Left lung (tissue), 10 donors: ENCODE results near the gene HEXIM2. TPM values are rescaled to one million over a fixed set of nuclear protein-coding genes. Genes with fewer than 3 reads are reported as not detected.

Source experiments
- ATAC-seq: fragments of 200-7000 bp; cut with Tn5 transposase; one replicate; pipeline ENCODE4 v1.9.1; 2020; ENCODE audit warnings: moderate library complexity
- DNase-seq, 4 donors: peaks; one replicate each; pipeline ENCODE4 v3.0.0-alpha.2; 2013 to 2020
- H3K27ac ChIP-seq, 2 donors: fragments of 200-600 bp; sonication (generic) in 1 of 2; one replicate each; pipeline versions ENCODE4 v1.5.0 to v1.8.0; 2020 to 2021
- H3K27me3 ChIP-seq, 2 donors: fragments of 200-600 bp; sonication (generic) in 1 of 2; one replicate each; pipeline versions ENCODE4 v1.5.0 to v1.8.0; 2020 to 2021
- H3K36me3 ChIP-seq, 2 donors: fragments of 200-600 bp; sonication (generic) in 1 of 2; one replicate each; pipeline versions ENCODE4 v1.5.0 to v1.8.0; 2020 to 2021
- H3K4me1 ChIP-seq, 2 donors: fragments of 200-600 bp; one replicate each; pipeline ENCODE4 v1.8.0; 2021
- H3K4me3 ChIP-seq, 2 donors: fragments of 200-600 bp; sonication (generic) in 1 of 2; one replicate each; pipeline versions ENCODE4 v1.5.0 to v1.8.0; 2020 to 2021; ENCODE audit warnings: mild to moderate bottlenecking in 1 of 2
- H3K9me3 ChIP-seq, 2 donors: fragments of 200-600 bp; sonication (generic) in 1 of 2; one replicate each; pipeline versions ENCODE4 v1.5.0 to v1.8.0; 2020 to 2021
- CTCF ChIP-seq, 2 donors: fragments of 200-600 bp; sonication (generic) in 1 of 2; IDR thresholded peaks; one replicate each; pipeline versions ENCODE4 v1.5.0 to v1.8.0; 2021; ENCODE audit warnings: antibody characterized with exemption in 2 of 2
- intact Hi-C, 2 donors: fragments of 100-400 bp; cut with DNase I; formaldehyde crosslinking; loops; one replicate each; pipeline versions ENCODE4 v1.11.2 to v1.14.2; 2022
- polyA plus RNA-seq, 6 donors: library from polyadenylated mRNA; unstranded; fragments of 120-200 nt; gene quantifications; one replicate each; pipeline ENCODE4 v1.2.1, GENCODE V29; 2013; ENCODE audit not compliant: insufficient read length in 6 of 6
- total RNA-seq, 2 donors: library from RNA; stranded (reverse); fragmentation: NEBNext Ultra II Directional; extraction: Animal tissue kit (Norgen Biotek cat#: 25700); gene quantifications; one replicate each; pipeline ENCODE4 v1.2.1, GENCODE V29; 2021
- donor health status: DM: no; HTN: yes; CAD: no.
- donor health status: DM: no; HTN: no; CAD: no.

Gene HEXIM2
- total and polyA plus RNA-seq, 8 donors: 5.4 to 10.9 (median 8.7) TPM

- no peak overlapping the region for H3K27ac ChIP-seq
- no peaks in the 10 kb centered on the region for H3K9me3 ChIP-seq
- no peak for TF ChIP-seq CTCF (IDR thresholded peaks at IDR 0.05)
- DNase-seq: peak in 1 of 4 donors; percentile 66
- no peaks in the 10 kb centered on the region for H3K27me3 ChIP-seq
- peaks cover 6 to 25% of the 10 kb centered on the region in 2 donors for H3K4me1 ChIP-seq
- intact Hi-C loops: loop anchor here (5.0 to 10.0 kb wide), 2 partner anchors 56 to 58 kb away; no protein-coding TSS in a partner anchor
- no peaks in the 10 kb centered on the region for H3K36me3 ChIP-seq
- ATAC-seq: no peak
- H3K4me3 ChIP-seq: no peak overlapping the region
Measured at GRCh38 chr17:45138911-45139532, 22.7 kb upstream of the HEXIM2 start.

- intact Hi-C loops: loop anchor here (5.0 to 10.0 kb wide), 2 partner anchors 55 to 58 kb away; no protein-coding TSS in a partner anchor
- H3K36me3 ChIP-seq: no peaks in the 10 kb centered on the region
- H3K27ac ChIP-seq: no peak overlapping the region
- no peaks in the 10 kb centered on the region for H3K27me3 ChIP-seq
- TF ChIP-seq CTCF (IDR thresholded peaks at IDR 0.05): no peak
- H3K9me3 ChIP-seq: no peaks in the 10 kb centered on the region
- no peak overlapping the region for H3K4me3 ChIP-seq
- ATAC-seq: no peak
- peak in 1 of 4 donors; percentile 7 for DNase-seq
- peaks cover 7 to 30% of the 10 kb centered on the region in 2 donors for H3K4me1 ChIP-seq
Measured at GRCh38 chr17:45139533-45139920, 22.1 kb upstream of the HEXIM2 start.

GRCh38 chr17:45143094-45143670, 18.5 kb upstream of the HEXIM2 start:
- no peak for TF ChIP-seq CTCF (IDR thresholded peaks at IDR 0.05)
- H3K36me3 ChIP-seq: no peaks in the 10 kb centered on the region
- no peaks in the 10 kb centered on the region for H3K27me3 ChIP-seq
- no peak for ATAC-seq
- intact Hi-C loops: no loop called here
- peak in 1 of 4 donors; percentile 41 for DNase-seq
- no peak overlapping the region for H3K4me3 ChIP-seq
- peaks cover 9 to 36% of the 10 kb centered on the region in 2 donors for H3K4me1 ChIP-seq
- no peaks in the 10 kb centered on the region for H3K9me3 ChIP-seq
- H3K27ac ChIP-seq: peak overlapping the region; percentile 80 to 92

- intact Hi-C loops: no loop called here
- Histone ChIP-seq H3K27me3 (no peaks in the 10 kb centered on the region), H3K4me3 (peak overlapping the region; percentile 25 to 46), H3K9me3 (no peaks in the 10 kb centered on the region), H3K27ac (peak overlapping the region; percentile 80 to 92), H3K4me1 (peaks cover 9 to 36% of the 10 kb centered on the region in 2 donors), H3K36me3 (no peaks in the 10 kb centered on the region)
- ATAC-seq: peak; percentile 7
- no peak for TF ChIP-seq CTCF (IDR thresholded peaks at IDR 0.05)
- DNase-seq: peak; percentile 83 to 92 (median 86)
Measured at GRCh38 chr17:45143767-45144198, 17.9 kb upstream of the HEXIM2 start.
